Right hindlimb (tissue), 1 donor: ENCODE data around the gene CFAP100.

ENCODE experiments used
- DNase-seq: peaks from one replicate; pipeline ENCODE4 v3.0.0-alpha.2; 2018

Gene CFAP100

GRCh38 chr3:126446791-126447190 lies 52.1 kb downstream of the CFAP100 start:
- DNase-seq: no peak

GRCh38 chr3:126447456-126448106 lies 52.9 kb downstream of the CFAP100 start:
- DNase-seq: no peak

DNA sequence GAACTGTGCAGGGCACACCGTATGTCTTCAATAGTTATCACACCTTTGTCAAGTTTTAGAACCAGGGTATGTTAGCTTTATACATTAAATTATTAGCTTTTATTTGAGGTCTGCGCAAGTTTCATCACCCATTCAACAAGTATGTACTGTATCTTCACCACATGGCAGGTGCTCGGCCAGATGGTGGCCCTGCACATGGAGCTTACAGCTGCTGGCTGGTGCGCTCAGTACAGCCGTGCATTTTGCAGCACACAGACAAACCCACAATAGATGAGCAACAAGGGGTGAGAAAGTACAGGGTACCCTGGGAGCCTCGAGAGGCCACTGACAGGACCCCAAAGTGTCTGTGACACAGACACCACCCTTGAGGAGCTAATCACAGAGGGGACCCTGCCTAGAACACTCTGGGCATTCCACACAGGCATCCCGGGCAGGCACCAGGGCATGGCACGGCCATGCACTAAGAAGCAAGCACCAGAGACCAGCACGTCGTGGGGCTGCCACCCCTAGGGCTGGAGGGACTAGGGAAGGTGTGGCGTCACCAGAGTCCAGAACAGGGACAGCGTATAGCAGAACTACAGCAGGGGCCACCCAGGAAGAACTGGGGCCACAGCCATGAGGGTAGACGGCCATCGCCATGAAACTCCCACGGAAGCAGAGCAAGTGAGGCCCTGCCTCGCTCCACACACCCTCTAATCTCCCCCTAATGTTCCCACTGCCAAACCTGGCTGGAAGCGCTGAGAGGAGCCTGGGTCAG lies 53.6 kb downstream of the CFAP100 start:
- peak; percentile 44 for DNase-seq

DNA sequence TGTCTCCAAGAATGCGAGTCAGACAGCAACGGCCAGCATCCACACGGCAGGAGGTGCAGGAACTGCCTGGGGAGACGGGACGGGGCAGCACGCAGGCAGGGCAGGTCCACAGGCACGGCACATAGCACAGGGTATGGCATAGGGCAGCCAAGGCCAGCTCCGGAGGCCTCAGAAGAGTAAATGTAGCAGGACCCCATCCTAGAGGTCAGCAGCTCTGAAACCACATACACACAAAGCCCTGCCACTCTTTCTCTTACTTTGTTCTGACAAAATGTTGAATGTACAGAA lies 54.1 kb downstream of the CFAP100 start:
- DNase-seq: no peak

DNA sequence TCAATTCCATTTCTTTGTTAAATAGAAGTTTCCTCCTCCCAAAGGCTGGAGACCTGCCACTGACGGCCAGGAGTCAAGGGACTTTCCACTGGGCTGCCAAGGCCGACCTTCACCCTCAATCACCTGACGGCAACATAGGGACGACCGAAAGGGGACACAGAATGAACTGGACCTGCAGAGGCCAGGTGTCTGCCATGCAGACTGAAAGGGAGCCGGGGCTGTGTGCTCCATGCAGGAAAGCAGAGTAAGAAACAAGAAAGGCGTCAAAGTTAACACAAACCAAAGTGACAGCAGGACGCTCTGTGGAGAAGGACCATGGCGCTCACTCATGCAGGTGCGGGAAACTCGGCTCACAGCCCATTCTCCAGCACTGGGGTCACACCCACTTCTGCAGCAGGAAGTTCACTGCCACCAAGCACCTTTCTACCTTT lies 54.9 kb downstream of the CFAP100 start:
- DNase-seq: no peak

- DNase-seq: no peak
These were observed 55.5 kb downstream of the CFAP100 start for GRCh38 chr3:126450219-126450618.

- no peak for DNase-seq
These were observed 56.0 kb downstream of the CFAP100 start for GRCh38 chr3:126450744-126451143.

- DNase-seq: no peak
These were observed 56.8 kb downstream of the CFAP100 start for GRCh38 chr3:126451511-126451910.

- no peak for DNase-seq
These were observed 57.5 kb downstream of the CFAP100 start for GRCh38 chr3:126452213-126452612.

GRCh38 chr3:126454025-126454424 lies 59.3 kb downstream of the CFAP100 start:
- DNase-seq: no peak

- DNase-seq: no peak
These were observed 59.9 kb downstream of the CFAP100 start for GRCh38 chr3:126454437-126455198.

DNA sequence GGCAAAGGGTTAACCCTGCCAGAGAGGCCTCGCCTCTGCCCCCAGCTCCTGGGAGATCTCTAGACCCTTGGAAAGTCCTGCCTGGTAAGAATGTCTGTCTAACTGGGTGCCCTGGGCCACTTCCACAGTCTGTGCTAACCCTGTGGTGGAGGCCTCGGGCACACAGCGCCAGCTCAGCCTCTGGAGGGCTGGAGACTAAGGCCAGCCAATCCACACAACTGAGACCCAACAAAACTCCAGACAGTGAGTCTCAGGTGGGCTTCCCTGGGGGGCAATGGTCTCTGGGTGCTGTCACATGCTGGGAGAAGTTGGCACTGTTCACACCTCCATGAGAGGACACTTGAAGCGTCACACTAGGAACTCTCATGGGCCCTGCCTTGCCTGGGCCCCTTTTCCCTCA lies 61.5 kb downstream of the CFAP100 start:
- no peak for DNase-seq

DNA sequence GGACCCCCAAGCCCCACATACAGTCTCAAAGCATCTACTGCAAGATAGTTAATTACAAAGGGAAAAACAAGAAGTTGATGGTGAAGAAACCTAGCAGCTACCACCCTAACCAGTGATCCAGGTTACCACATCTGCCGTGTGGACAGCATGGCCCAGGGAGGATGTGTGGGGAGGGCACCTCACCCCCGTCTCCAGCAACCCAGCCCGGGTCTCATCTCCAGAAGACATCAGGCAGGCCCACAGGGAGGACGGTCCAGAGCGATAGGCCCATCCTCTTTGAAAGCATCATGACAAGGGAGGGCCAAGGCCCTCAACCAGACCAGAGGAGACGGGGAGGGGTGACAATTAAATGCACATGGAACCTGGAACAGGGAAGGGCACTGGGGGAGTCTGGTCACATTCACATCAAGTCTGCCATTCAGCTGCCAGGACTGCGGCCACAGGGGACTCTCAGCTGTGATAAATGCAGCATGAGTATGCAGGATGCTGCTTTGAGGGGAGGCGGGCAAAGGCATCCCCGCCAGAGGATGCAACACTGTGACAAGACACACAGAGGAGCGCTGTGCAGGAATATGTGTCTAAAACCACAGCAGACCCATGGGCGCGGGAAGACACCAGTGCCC lies 62.2 kb downstream of the CFAP100 start:
- no peak for DNase-seq

- no peak for DNase-seq
These were observed 64.5 kb downstream of the CFAP100 start for GRCh38 chr3:126459111-126459762.

DNA sequence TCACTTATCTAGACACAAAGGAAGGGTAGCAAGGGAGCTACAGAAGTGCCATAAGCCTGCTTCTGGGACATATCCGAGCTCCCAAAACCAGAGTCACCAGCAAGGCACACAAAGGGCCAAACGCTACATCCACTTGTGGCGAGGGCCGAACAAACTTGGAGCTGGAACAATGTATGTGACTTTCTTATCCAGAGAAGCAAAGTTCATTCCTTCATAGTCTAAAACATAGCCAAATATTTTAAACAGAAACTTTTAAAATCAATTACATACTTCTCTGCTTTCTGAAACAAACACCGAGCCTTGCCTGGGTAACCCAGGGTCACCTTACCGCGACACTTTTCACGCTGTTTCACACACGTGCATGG lies 65.0 kb downstream of the CFAP100 start:
- DNase-seq: no peak

DNA sequence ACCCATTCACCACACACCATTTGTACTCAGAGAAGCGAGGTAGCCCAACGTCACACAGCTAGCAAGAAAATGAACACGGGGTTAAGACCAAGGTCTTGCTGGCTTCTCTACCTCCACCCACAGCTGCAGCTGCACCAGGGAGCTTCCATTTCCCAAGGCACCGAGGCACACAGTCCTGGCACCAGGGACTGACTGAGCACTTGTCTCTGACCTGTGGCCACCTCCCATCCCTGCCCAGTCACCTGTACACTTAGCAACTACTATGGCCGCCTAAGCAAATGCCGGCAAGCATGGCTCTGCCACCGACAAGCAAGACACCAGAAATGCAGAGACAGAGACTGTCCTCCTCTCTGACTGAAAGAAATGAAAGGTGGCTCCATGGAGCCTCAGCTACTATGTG lies 65.7 kb downstream of the CFAP100 start:
- DNase-seq: no peak

DNA sequence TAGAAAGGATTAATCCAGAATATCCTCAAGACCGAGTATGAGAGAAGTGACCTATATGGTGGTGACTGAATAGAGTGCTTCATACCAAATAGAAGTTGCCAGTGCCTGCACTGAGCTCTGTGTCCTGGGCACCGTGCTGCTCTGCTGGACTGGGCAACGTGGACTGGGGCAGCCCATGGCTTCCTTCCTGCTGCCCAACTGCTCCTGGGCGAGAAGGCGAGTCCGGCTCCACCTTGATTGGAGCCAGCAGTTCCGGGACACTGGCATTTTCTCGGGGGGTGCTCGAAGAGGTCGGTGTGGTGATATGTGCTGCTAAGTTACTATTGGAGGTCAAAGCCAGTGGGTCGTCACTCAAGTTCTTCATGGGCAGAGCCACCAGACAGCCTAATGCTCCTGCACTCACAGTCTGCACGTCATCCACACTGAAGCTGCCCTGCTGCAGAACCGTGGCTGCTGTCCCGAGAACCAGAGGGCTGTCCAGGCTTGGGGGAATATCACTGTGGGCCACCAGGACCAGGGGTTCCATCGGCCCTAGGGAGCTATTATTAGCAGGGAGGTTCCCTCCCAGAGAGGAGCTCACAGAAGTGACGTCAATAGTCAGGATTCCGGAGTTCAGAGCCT lies 66.9 kb downstream of the CFAP100 start:
- no peak for DNase-seq

DNA sequence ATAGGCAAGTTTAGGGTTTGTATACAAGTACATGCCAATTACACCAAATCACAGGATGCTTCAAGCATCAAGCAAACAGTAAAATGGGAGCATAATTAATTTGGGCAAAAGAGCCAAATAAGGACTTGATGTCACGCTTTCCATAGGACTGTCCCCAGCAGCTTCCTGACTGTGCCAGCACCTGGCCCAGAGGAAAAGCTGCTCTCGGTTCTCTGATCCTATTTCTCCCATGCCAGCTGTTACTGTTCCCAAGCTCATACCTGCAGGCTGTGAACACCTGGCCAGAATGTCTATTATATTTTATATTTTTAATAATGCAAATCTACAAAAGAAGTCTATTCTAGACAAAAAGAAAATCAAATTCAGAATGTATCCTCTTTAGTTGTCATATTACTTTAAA lies 68.8 kb downstream of the CFAP100 start:
- DNase-seq: no peak

- no peak for DNase-seq
These were observed 69.4 kb downstream of the CFAP100 start for GRCh38 chr3:126464093-126464492.

DNA sequence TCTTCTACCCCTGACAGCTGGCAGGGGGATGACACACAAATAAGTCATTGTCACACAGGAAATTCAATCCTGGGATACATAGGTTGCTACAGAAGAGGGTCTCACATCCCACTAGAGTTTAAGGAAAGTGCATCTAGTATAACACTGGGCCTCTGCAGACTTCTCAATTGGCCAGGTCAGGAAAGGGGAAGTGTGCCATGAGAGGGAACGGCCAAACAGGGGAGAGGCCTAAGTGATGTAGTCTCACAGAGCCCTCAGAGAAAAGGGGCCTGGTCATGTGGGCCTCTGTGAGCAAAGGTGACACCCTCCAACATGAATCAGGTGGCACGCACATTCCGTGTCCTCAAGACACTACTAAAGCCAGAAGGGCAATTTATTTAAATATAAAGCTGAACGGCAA lies 69.8 kb downstream of the CFAP100 start:
- DNase-seq: no peak

GRCh38 chr3:126464997-126465396 lies 70.3 kb downstream of the CFAP100 start:
- no peak for DNase-seq

- no peak for DNase-seq
These were observed 71.3 kb downstream of the CFAP100 start for GRCh38 chr3:126465928-126466544.
